Liver (tissue), 9 donors: ENCODE measurements around the gene FKBP14. TPM values are rescaled to one million over a fixed set of nuclear protein-coding genes. Genes with fewer than 3 reads are reported as not detected.

Experiments
- DNase-seq: peaks from one replicate; pipeline ENCODE4 v3.0.0-alpha.2; 2017; ENCODE audit warnings: low spot score
- H3K27ac ChIP-seq, 2 donors: one replicate each; pipeline ENCODE4 v1.7.0; 2013; ENCODE audit warnings: inconsistent platforms in 2 of 2, low read length in 2 of 2, control low read depth in 1 of 2, low read depth in 1 of 2, mild to moderate bottlenecking in 1 of 2
- H3K27me3 ChIP-seq, 4 donors: one replicate each; pipeline versions ENCODE4 v1.6.1 to v1.7.0; 2013; ENCODE audit warnings: low read length in 3 of 4, inconsistent platforms in 1 of 4, mild to moderate bottlenecking in 1 of 4, moderate library complexity in 1 of 4; ENCODE audit not compliant: control insufficient read depth in 4 of 4, insufficient read depth in 4 of 4
- H3K36me3 ChIP-seq, 4 donors: one replicate each; pipeline versions ENCODE4 v1.6.1 to v1.7.0; 2013; ENCODE audit warnings: low read length in 3 of 4, mild to moderate bottlenecking in 3 of 4, low read depth in 1 of 4, moderate library complexity in 1 of 4; ENCODE audit not compliant: control insufficient read depth in 4 of 4, insufficient read depth in 3 of 4
- H3K4me1 ChIP-seq, 4 donors: one replicate each; pipeline versions ENCODE4 v1.6.1 to v1.7.0; 2013; ENCODE audit warnings: low read length in 3 of 4, mild to moderate bottlenecking in 3 of 4, moderate library complexity in 1 of 4; ENCODE audit not compliant: control insufficient read depth in 4 of 4, insufficient read depth in 4 of 4
- H3K4me3 ChIP-seq, 3 donors: one replicate each; pipeline versions ENCODE4 v1.6.1 to v1.7.0; 2013; ENCODE audit warnings: low read length in 3 of 3, control low read depth in 1 of 3, low read depth in 1 of 3, mild to moderate bottlenecking in 1 of 3
- H3K9ac ChIP-seq, 2 donors: one replicate each; pipeline ENCODE4 v1.7.0; 2013; ENCODE audit warnings: low read length in 2 of 2, mild to moderate bottlenecking in 2 of 2, moderate library complexity in 2 of 2, control low read depth in 1 of 2, low read depth in 1 of 2
- H3K9me3 ChIP-seq, 4 donors: one replicate each; pipeline versions ENCODE4 v1.6.1 to v1.7.0; 2013; ENCODE audit warnings: low read length in 3 of 4; ENCODE audit not compliant: control insufficient read depth in 4 of 4
- FOXA1 ChIP-seq: IDR thresholded peaks from 2 replicates; pipeline ENCODE4 v1.6.1; 2016; ENCODE audit warnings: antibody characterized with exemption
- GABPA ChIP-seq, 2 donors: IDR thresholded peaks in 1 of 2; conservative IDR thresholded peaks in 1 of 2; 2 replicates each; pipeline ENCODE4 v1.6.1; 2016; ENCODE audit warnings: antibody characterized with exemption in 2 of 2, mild to moderate bottlenecking in 1 of 2, moderate library complexity in 1 of 2
- HNF4A ChIP-seq, 2 donors: conservative IDR thresholded peaks; 2 replicates each; pipeline ENCODE4 v1.6.1; 2016; ENCODE audit warnings: antibody characterized with exemption in 2 of 2, mild to moderate bottlenecking in 2 of 2
- HNF4G ChIP-seq: IDR thresholded peaks from 2 replicates; pipeline ENCODE4 v1.6.1; 2016; ENCODE audit warnings: antibody characterized with exemption
- JUND ChIP-seq, 2 donors: IDR thresholded peaks; 2 replicates each; pipeline ENCODE4 v1.6.1; 2016; ENCODE audit warnings: antibody characterized with exemption in 2 of 2
- NR2F2 ChIP-seq: IDR thresholded peaks from 2 replicates; pipeline ENCODE4 v1.6.1; 2016; ENCODE audit warnings: antibody characterized with exemption
- RAD21 ChIP-seq, 2 donors: IDR thresholded peaks; 2 replicates each; pipeline ENCODE4 v1.6.1; 2016; ENCODE audit warnings: antibody characterized with exemption in 2 of 2, mild to moderate bottlenecking in 2 of 2
- RXRA ChIP-seq, 2 donors: IDR thresholded peaks; 2 replicates each; pipeline ENCODE4 v1.6.1; 2017 to 2018; ENCODE audit warnings: antibody characterized with exemption in 2 of 2, mild to moderate bottlenecking in 1 of 2
- SP1 ChIP-seq: IDR thresholded peaks from 2 replicates; pipeline ENCODE4 v1.6.1; 2018; ENCODE audit warnings: antibody characterized with exemption, mild to moderate bottlenecking
- TAF1 ChIP-seq: conservative IDR thresholded peaks from 2 replicates; pipeline ENCODE4 v1.6.1; 2016; ENCODE audit warnings: antibody characterized with exemption, mild to moderate bottlenecking
- YY1 ChIP-seq: IDR thresholded peaks from 2 replicates; pipeline ENCODE4 v1.6.1; 2016; ENCODE audit warnings: antibody characterized with exemption, mild to moderate bottlenecking
- WGBS: extraction: QIAGEN DNeasy Blood & Tissue Kit; methylation state at CpG from one replicate; pipeline ENCODE4 v1.1.7; 2013; 5-methylcytosine and 5-hydroxymethylcytosine counted together
- polyA plus RNA-seq, 2 donors: library from polyadenylated mRNA; stranded (reverse) in 1 of 2; unstranded in 1 of 2; fragments of 200-250 nt in 1 of 2; fragments of >200 nt in 1 of 2; fragmentation: Nextera tagmentation in 1 of 2; extraction: Ambion mirVana in 1 of 2; gene quantifications; one replicate each; pipeline versions ENCODE4 v1.2.1 to v1.2.3, GENCODE V29; 2013 to 2015
- total RNA-seq, 2 donors: library from RNA; depleted of rRNA; stranded (reverse); fragments of >200 nt; gene quantifications; one replicate each; pipeline ENCODE4 v1.2.3, GENCODE V29; 2014
- TF ChIP-seq, protein P1 (sequence below): fragments of 150-350 bp; IDR thresholded peaks from 2 replicates; pipeline ENCODE4 v1.5.1; 2017; ENCODE audit warnings: improper control_type of control experiment, low read depth, low read length; ENCODE audit not compliant: missing input control
- TF ChIP-seq, protein P2 (sequence below): IDR thresholded peaks from 2 replicates; pipeline ENCODE4 v1.6.1; 2016; ENCODE audit warnings: antibody characterized with exemption, mild to moderate bottlenecking
- TF ChIP-seq, protein P3 (sequence below): IDR thresholded peaks from 2 replicates; pipeline ENCODE4 v1.6.1; 2016; ENCODE audit warnings: antibody characterized with exemption
- TF ChIP-seq, protein P4 (sequence below): IDR thresholded peaks from 2 replicates; pipeline ENCODE4 v1.6.1; 2016; ENCODE audit warnings: antibody characterized with exemption
- donor health status: healthy.
- donor health status: healthy.
- donor health status: healthy.
- donor health status: healthy.
- donor health status: healthy.

Gene FKBP14, protein sequence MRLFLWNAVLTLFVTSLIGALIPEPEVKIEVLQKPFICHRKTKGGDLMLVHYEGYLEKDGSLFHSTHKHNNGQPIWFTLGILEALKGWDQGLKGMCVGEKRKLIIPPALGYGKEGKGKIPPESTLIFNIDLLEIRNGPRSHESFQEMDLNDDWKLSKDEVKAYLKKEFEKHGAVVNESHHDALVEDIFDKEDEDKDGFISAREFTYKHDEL
- 1 to 10 TPM; 4.3 to 6.1 TPM for total RNA-seq
- polyA plus RNA-seq, result 1 to 10 TPM; 2.6 to 2.7 TPM

DNA sequence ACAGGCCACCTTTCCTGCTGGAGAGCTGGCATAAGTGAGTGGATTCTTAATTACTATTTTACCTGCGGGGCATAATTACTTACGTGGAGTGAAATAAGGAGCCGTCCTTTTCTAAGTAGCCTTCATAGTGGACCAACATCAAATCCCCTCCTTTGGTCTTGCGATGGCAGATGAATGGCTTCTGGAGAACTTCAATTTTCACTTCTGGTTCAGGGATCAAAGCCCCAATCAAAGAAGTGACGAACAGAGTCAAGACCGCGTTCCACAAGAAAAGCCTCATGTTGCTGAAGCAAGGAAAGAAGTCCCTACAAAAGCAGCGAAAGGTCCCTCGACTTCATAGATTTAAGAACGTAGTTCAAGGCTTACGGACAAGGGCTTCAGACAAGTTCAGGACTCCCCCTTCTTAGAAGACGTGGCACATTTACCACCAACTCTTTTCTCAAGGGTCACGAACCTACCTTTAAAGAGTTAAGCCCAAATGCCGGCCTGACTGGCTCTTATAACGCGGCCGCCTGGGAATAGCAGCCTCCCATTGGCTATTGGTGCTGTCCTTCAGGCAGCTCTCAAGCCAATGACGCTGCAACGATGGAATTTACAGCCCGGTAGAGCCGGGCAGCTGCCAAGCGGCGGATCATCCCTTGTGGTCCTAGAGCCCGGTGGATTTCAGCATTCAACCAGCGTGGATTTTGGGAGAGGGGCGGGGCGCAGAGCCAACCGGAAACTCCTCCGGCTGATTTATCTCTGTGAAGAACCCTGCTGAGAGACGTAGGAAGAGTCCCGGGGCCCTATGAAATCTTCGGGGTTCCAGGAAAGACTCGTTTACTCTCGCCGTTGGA, at the start of gene FKBP14:
Gene FKBP14, minus strand, starts transcription at position 474 of the 836 bp plus-strand sequence. Its CDS starts 194 bp downstream, at position 280.
- under 1% methylated on average over 35 of the region's 35 CpGs for WGBS
- no peaks in the 10 kb centered on the region for H3K36me3 ChIP-seq
- peak; percentile 93 for DNase-seq
- peaks cover 3 to 36% (median 27%) of the 10 kb centered on the region in 4 donors for H3K4me1 ChIP-seq
- H3K4me3 ChIP-seq, result peak within 1 kb of the TSS; percentile 89 to 99 (median 90)
- TF ChIP-seq, protein P1, sequence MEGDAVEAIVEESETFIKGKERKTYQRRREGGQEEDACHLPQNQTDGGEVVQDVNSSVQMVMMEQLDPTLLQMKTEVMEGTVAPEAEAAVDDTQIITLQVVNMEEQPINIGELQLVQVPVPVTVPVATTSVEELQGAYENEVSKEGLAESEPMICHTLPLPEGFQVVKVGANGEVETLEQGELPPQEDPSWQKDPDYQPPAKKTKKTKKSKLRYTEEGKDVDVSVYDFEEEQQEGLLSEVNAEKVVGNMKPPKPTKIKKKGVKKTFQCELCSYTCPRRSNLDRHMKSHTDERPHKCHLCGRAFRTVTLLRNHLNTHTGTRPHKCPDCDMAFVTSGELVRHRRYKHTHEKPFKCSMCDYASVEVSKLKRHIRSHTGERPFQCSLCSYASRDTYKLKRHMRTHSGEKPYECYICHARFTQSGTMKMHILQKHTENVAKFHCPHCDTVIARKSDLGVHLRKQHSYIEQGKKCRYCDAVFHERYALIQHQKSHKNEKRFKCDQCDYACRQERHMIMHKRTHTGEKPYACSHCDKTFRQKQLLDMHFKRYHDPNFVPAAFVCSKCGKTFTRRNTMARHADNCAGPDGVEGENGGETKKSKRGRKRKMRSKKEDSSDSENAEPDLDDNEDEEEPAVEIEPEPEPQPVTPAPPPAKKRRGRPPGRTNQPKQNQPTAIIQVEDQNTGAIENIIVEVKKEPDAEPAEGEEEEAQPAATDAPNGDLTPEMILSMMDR, result no peak
- TF ChIP-seq SP1 (peak; percentile 97), HNF4G (no peak), GABPA (IDR thresholded peaks at IDR 0.05 in 1 of 2, conservative IDR thresholded peaks at IDR 0.05 in 1 of 2) (peak; percentile 47 to 58), FOXA1 (no peak), RXRA (IDR thresholded peaks at IDR 0.05) (peak; percentile 60 to 78), NR2F2 (peak; percentile 88), JUND (IDR thresholded peaks at IDR 0.05) (peak in 1 of 2 donors; percentile 54), HNF4A (conservative IDR thresholded peaks at IDR 0.05) (peak in 1 of 2 donors; percentile 26), TAF1 (no peak), YY1 (peak; percentile 76)
- TF ChIP-seq, protein P2, sequence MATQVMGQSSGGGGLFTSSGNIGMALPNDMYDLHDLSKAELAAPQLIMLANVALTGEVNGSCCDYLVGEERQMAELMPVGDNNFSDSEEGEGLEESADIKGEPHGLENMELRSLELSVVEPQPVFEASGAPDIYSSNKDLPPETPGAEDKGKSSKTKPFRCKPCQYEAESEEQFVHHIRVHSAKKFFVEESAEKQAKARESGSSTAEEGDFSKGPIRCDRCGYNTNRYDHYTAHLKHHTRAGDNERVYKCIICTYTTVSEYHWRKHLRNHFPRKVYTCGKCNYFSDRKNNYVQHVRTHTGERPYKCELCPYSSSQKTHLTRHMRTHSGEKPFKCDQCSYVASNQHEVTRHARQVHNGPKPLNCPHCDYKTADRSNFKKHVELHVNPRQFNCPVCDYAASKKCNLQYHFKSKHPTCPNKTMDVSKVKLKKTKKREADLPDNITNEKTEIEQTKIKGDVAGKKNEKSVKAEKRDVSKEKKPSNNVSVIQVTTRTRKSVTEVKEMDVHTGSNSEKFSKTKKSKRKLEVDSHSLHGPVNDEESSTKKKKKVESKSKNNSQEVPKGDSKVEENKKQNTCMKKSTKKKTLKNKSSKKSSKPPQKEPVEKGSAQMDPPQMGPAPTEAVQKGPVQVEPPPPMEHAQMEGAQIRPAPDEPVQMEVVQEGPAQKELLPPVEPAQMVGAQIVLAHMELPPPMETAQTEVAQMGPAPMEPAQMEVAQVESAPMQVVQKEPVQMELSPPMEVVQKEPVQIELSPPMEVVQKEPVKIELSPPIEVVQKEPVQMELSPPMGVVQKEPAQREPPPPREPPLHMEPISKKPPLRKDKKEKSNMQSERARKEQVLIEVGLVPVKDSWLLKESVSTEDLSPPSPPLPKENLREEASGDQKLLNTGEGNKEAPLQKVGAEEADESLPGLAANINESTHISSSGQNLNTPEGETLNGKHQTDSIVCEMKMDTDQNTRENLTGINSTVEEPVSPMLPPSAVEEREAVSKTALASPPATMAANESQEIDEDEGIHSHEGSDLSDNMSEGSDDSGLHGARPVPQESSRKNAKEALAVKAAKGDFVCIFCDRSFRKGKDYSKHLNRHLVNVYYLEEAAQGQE, result peak; percentile 45
- TF ChIP-seq, protein P3, sequence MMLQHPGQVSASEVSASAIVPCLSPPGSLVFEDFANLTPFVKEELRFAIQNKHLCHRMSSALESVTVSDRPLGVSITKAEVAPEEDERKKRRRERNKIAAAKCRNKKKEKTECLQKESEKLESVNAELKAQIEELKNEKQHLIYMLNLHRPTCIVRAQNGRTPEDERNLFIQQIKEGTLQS, result peak; percentile 65
- no peaks in the 10 kb centered on the region for H3K27me3 ChIP-seq
- H3K9ac ChIP-seq, result peak within 1 kb of the TSS; percentile 71 to 82
- H3K27ac ChIP-seq, result peak within 1 kb of the TSS; percentile 83 to 84
- H3K9me3 ChIP-seq, result no peaks in the 10 kb centered on the region

DNA sequence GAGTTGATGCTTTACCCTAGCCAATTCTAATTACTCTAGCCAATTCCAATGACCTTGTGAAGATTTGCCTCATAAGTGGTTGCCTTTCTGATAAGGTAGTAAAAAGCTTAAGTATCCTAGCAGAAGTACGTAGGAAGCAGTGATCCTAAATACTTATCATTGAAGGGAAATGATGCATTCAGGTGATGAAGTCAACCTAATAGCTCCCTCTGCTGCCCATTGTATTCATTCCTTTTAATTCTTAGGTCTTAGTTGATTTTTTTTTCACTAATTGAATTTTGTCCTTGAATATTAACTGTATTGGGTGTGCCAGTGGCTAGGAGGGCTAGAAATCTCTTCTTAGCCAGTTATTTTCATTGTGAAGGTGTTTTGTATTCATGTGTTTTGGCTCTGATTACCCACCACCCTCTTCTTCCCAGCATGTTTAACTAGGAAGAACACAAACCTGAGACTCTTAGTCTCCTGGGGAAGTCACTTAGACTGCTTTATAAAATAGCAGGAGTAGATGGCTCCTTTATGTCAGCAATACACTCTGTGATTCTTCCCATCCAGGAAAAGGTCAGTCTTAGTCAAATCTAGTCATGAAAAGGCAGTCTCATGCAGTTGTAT, 48.0 kb upstream of the FKBP14 start:
- TF ChIP-seq RAD21 (IDR thresholded peaks at IDR 0.05) (peak; percentile 68 to 77), JUND (IDR thresholded peaks at IDR 0.05) (no peak), YY1 (no peak)
- TF ChIP-seq, protein P4, sequence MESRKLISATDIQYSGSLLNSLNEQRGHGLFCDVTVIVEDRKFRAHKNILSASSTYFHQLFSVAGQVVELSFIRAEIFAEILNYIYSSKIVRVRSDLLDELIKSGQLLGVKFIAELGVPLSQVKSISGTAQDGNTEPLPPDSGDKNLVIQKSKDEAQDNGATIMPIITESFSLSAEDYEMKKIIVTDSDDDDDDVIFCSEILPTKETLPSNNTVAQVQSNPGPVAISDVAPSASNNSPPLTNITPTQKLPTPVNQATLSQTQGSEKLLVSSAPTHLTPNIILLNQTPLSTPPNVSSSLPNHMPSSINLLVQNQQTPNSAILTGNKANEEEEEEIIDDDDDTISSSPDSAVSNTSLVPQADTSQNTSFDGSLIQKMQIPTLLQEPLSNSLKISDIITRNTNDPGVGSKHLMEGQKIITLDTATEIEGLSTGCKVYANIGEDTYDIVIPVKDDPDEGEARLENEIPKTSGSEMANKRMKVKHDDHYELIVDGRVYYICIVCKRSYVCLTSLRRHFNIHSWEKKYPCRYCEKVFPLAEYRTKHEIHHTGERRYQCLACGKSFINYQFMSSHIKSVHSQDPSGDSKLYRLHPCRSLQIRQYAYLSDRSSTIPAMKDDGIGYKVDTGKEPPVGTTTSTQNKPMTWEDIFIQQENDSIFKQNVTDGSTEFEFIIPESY, result no peak
- TF ChIP-seq, protein P1, result peak; percentile 25
- TF ChIP-seq, protein P3, result no peak
- Histone ChIP-seq H3K9ac (no peak overlapping the region), H3K4me1 (no peaks in the 10 kb centered on the region), H3K36me3 (peaks cover 0 to 5% (median 2%) of the 10 kb centered on the region in 4 donors), H3K27me3 (no peaks in the 10 kb centered on the region), H3K9me3 (no peaks in the 10 kb centered on the region), H3K27ac (no peak overlapping the region), H3K4me3 (no peak overlapping the region)
- WGBS, result 54% methylated on average over 1 of the region's 1 CpG
- no peak for DNase-seq
